NCI-H187 (cell line): Measurements from ENCODE around the gene AGAP3.
"Not testable (repeated sequence)": the region's sequence is repeated elsewhere in the genome, so short reads cannot be mapped to it uniquely, and the experiment has no call there.

ENCODE experiments used
- DNase-seq, 2 experiments: peaks; one replicate each; lab custom pipeline; 2025; lab: John Stamatoyannopoulos, UW

Gene AGAP3

DNA sequence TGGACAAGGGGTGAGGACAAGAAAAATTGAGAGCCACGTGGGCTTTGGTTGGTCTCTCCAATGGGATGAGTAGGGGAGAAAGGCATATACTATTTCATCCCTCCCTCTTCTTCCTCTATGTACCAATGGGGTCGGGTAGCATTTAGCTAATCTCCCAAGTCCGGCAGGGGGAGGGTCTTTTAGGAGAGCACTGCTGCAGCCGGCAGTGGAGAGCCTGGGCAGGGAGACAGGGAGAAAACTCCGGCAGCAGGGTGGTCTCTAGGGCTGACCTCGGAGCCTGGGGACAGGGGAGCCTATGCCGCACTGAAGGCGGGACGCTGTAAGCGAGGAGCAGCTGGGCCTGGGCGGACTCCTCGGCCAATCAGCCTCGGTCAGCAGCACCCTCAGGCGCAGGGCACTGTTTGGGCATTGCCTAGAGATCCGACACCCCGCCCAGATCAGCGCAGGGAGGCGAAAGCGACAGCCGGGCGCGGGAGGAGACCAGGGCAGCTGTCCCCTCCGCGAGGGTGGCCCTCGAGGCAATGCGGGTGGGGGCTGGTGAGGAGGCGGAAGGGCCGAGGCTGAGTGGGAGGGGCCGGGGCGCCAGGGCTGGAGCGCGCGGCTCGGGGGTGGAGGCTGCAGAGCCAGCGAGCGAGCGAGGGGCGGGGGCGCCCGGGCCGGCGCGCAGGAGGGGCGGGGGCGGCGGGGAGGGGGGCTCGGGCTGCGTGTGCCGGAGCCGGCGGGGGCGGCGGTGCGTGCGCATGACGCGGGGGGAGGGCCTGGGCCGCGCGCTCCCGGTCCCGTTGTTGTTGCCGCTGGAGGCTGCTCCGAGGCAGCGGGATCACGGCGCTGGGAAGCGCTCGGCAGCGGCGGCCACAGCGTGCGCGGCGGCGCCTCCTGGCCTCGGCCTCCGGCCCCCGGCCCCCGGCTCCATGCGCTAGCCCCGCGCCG is at the start of gene AGAP3:
Gene AGAP3 (plus strand): TSS at position 785 of the 930 bp plus-strand sequence. CDS start 267 bp downstream, outside the sequence.
- peak; percentile 44 to 81 for DNase-seq

DNA sequence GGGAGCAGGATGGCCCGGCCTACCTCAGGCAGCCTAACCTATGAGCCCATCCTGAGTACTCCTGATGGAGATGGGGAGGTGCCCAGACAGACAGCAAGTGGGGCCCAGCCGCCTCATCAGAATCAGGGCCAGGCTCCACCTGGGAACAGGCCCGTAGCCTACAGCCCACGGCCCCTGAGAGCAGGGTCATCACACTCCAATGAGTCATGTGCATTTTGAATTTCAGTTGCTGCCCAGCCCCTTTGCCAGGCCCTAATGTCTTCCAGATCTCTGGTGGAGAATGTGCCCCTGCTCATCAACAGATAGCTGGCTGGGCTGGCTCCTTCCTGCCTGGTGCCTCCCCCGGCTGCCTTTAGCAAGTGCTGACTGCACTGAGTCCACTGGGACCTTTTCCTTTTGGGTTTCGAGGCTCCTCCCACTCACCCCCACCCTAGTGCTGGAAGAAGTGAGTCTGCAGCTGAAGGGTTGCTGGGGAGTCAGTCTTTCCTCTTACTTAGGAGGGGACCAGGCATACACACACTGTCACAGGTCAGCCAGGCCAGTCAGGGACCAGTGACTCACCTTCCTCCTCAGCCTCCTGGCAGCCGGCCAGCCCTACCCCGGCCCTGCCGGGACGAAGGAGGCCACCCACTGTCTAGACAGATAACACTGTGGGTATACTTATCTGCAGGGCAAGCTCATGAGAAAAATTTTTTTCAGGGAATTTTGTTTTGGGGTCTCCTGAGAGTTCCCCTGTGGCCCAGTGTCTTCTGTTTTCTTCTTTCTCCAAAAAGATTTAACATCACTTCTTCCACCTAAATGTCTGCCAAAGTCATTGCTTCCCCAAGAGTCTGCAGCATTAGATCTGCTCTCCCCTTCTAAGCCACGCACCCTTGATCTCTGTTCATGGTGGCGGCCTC is 47.1 kb upstream of the AGAP3 start:
- no peak for DNase-seq

DNA sequence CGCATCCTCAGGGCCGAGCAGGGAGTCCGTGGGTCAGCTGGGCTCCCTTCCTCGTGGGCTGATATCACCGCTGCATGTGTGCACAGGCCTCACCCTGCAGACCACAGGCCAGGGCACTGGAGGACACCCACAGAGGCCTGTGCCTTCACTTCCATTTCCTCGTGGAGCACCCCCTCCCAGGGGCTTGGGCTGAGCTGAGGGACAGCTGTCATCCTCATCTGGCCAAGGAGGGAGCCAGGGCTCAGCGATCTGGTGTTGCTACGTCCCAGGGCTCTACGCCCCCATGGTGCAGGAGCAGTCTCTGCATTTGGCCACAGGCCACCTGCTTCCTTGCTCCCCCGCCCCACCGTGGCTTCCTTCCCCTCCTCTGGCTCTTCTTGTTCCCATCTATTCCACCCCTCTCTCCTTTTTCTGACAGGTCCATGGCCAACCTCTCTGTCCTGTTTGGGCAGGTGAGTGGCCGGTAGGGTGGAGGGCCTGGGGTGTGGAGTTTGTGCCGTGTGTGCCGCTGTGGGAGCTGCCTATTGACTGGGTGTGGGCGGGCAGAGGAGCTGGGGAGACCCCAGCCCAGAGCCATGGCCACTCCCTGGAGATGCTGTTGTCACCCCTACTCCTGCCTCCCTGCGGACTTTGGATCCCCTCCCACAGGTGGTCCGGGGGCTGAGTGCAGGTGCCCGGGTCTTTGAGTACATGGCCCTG is 46.3 kb upstream of the AGAP3 start:
- DNase-seq, result no peak

DNA sequence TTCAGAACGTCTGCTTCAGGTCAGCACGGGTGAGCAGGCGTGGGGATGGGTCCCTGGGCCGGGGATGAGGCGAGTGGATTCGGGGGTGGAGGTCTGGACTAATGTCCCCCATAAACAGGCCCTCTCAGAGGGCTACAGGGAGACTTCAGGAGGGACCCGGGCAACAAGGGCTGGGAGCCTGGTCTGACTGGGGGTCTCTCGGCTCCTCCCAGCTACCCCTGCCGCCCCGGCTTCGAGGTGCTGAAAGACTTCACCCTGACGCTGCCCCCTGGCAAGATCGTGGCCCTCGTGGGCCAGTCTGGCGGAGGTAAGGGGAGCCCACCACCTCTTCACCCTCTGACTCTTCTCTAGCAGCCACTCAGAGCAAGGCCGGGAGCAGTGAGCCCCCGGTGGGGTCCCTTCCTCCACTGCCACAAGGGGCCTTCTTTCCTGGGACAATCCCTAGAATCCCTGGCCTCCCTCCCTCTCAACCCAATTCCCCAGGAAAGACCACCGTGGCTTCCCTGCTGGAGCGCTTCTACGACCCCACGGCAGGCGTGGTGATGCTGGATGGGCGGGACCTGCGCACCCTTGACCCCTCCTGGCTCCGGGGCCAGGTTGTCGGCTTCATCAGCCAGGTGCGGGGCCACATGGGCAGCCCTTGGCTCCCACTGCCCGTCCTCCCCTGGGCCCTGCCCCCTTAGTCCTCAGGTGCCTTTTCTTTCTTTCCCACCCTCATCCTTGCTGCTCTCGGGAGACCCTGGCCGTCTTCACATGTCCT is 45.5 kb upstream of the AGAP3 start:
- no peak for DNase-seq

DNA sequence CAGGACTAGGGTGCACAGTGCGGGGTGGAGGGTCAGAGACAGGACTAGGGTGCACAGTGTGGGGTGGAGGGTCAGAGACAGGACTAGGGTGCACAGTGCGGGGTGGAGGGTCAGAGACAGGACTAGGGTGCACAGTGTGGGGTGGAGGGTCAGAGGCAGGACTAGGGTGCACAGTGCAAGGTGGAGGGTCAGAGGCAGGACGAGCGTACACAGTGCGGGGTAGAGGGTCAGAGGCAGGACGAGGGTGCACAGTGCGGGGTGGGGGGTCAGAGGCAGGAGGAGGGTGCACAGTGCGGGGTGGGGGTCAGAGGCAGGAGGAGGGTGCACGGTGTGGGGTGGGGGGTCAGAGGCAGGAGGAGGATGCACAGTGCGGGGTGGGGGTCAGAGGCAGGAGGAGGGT is 42.8 kb upstream of the AGAP3 start:
- DNase-seq, result not testable (repeated sequence)

DNA sequence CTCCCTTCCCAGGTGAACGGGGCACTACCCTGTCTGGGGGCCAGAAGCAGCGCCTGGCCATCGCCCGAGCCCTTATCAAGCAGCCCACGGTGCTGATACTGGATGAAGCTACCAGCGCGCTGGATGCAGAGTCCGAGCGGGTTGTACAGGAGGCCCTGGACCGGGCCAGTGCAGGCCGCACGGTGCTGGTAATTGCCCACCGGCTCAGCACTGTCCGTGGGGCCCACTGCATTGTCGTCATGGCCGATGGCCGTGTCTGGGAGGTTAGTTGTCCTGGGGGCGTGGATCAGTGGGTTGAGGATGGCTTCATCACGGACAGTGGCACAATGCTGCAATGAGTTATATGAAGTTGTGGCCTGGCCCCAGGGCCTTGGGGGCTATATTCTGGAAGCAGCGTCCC is 42.3 kb upstream of the AGAP3 start:
- DNase-seq, result no peak

DNA sequence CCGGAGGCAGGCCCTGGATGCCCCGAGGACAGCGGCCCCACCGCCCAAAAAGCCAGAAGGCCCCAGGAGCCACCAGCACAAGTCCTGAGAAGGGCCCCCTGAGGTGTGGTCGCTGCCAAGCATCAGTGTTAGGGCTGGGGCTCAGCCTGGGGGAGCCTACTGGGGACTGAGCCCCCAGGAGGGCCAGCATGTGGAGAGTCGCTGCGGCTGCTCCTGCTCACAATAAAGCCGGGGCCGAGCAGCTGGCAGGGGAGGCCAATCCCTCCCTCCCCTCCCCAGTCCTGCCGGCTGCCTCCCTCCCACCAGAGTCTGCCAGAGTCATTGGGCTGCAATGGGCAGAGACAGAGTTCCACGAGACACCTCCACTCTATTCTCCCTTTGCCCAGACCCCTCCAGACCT is 41.0 kb upstream of the AGAP3 start:
- DNase-seq, result no peak

DNA sequence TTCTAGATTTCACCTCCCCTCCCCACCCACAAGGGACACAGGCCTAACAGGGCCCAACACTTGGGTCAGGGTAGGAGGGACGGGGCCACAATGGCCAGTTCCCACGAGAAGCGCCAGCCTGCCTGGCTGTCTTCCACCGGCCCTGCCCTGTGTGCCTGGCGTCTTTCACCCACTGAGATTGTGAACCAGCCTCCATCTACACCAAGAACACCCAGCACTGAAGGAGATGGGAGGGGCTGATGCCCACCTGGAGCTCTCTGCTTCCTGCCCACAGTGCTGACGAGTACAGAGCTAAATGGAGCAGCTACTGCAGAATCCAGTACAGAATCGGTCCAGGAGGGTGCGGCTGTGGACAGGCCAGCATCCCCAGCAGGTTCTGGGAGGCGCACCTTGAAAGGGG is 40.3 kb upstream of the AGAP3 start:
- DNase-seq, result no peak

DNA sequence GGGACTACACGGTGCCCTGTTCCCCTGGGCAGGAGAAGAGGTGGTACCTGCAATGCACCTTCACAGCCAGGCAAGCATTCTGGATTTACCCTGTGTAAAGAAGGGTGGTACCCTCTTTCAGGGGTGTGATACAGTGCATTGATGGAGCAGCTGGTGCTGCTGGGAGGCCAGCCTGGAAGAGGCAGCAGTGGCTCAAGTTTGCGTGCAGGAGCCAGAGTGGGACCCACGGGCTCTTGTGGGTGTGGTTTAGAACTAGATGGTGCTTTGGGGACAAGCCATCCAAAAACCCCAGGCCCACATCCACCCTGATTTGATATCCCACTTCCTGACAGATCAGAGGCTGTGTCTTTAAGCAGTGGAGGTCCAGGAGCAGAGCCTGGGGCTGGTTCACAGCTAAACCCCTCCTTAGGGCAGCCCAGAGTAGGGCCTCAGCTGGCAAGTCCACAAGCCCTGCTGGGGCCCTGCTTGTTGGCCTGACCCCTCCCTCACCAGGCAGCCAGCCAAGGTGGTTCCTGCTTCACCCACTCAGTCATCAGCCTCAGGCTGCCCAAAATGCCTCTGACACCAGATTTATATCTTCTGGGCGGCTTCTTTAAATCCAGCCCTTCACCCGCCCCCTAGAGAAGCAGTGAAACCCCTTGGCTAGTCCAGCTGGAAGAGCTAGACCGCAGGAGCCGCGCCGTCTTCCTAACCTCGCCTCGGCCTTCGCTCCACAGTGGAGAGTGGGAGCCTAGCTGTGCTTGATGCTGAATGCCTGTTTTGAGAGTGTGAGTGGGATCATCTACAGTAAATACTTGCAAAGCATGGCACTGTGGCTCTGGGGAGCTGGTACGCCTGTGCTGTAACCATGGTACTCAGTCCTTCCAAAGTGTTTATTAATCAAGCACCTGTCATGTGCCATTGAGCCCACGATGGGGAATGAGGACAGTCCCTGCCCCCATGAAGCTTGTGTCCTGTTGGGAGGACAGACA is 39.4 kb upstream of the AGAP3 start:
- no peak for DNase-seq

DNA sequence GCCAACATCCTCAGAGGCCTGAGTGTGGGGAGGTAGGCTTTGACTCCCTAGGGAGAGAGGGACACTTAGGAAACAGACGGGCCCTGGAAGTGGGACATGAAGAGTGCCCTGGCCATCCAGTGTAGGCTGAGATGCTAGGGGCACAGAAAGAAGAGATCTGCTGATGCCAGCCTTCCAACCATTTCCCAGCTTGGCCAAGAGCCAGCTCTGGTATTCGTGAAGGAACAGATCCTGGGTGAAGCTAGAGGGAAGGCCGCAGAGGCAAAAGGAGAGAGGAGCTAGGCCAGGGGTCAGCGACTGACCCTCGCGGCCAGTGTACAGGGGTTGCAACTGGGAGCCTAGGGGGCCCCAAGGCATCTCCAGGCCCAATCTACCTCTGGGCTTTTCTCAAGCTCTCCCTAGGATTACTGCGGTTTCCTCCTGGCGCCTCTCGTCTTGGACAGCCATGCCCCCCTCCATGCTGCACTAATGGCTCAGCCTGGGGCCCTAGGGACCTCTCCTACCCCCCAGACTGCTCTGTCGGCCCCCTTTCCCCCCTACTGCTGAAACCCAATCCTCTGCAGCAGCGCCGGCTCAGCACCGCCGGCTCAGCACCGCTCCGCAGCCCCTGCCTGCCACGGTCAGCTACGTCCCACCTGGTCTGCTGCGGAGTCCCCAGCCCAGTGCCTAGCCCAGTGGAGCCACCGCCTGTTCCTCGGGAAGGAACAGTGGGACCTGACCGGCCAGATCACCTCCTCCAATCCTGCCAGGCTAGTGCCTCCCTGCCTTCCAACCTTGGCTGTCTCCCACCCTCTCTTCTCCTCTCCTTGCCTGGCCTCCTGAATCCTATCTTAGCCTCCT is 38.1 kb upstream of the AGAP3 start, which contains the start of gene ASIC3:
Gene ASIC3 (plus strand): TSS at position 556 of the 840 bp plus-strand sequence. CDS start 355 bp downstream, outside the sequence.
- no peak for DNase-seq

DNA sequence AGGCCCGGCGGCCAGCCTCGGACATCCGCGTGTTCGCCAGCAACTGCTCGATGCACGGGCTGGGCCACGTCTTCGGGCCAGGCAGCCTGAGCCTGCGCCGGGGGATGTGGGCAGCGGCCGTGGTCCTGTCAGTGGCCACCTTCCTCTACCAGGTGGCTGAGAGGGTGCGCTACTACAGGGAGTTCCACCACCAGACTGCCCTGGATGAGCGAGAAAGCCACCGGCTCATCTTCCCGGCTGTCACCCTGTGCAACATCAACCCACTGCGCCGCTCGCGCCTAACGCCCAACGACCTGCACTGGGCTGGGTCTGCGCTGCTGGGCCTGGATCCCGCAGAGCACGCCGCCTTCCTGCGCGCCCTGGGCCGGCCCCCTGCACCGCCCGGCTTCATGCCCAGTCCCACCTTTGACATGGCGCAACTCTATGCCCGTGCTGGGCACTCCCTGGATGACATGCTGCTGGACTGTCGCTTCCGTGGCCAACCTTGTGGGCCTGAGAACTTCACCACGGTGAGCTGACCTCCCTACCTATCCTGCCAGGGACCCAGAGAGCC is 37.3 kb upstream of the AGAP3 start:
- no peak for DNase-seq

DNA sequence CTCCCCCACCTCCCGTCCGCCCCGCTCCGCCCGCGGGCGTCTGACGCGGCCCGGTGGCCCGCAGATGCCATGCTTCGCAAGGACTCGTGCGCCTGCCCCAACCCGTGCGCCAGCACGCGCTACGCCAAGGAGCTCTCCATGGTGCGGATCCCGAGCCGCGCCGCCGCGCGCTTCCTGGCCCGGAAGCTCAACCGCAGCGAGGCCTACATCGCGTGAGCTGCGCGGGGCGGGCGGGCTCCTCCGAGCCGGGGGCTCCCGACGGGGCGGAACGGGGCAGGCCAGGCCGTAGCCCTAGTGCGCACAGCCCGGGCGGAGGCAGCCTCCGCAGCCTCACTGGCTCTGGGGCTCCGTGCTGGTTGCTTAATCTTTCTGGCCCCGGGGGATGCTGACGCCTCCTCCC is 35.2 kb upstream of the AGAP3 start:
- no peak for DNase-seq

DNA sequence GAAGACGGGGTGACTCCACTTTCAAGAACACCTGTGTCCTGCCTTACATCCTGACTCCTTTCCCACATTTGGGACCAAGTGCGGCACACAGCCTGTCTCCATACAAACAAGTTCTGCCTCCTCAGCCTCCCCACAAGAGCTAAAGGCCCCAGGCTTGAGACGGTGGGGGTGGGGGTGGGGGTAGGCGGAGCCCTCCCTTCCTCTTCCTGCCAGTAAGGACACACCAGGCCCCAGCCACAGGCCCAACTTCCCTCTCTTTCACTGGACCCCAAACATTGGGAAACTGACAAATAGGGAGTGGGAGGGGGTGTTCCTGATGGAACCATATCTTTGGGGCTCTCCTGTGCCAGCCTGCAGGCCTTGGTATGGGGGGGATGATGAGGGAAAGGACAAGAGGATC is 33.2 kb upstream of the AGAP3 start:
- DNase-seq, result no peak

DNA sequence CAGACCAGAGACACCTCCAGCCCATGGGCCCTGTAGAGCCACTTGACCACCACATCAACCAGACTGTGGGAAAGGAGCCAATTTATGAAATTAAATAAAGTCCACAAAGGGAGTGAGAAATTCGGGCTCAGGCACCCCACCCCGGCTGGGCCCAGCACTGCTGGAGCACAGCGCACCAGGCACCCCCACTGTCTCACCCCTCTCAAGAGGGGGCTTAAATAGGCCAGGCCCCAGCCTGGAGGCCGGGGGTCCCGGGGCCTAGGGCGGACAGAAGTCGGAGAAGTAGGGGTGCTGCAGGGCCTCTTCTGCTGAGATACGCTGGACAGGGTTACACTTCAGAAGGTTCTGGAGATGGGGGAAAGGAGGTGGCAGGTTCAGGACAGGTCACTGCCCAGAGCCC is 32.5 kb upstream of the AGAP3 start:
- DNase-seq, result no peak

DNA sequence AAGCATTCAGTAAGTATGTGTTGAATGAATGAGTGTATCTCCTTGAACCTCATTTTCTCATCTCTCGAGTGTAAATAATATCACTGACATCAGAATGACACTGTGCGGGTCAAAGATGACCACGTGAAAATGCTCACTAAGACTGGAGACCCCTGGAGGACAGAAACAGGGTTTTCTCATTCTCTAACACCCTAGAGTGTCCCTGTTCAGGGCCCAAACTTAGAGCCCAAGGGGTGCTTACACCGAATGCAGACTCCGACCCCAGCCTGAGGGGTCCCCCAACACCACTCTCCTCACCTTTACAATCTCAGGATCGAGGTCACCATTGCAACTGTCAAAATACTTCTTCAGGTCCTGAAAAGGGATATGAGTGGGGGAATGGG is 30.0 kb upstream of the AGAP3 start:
- DNase-seq, result no peak

DNA sequence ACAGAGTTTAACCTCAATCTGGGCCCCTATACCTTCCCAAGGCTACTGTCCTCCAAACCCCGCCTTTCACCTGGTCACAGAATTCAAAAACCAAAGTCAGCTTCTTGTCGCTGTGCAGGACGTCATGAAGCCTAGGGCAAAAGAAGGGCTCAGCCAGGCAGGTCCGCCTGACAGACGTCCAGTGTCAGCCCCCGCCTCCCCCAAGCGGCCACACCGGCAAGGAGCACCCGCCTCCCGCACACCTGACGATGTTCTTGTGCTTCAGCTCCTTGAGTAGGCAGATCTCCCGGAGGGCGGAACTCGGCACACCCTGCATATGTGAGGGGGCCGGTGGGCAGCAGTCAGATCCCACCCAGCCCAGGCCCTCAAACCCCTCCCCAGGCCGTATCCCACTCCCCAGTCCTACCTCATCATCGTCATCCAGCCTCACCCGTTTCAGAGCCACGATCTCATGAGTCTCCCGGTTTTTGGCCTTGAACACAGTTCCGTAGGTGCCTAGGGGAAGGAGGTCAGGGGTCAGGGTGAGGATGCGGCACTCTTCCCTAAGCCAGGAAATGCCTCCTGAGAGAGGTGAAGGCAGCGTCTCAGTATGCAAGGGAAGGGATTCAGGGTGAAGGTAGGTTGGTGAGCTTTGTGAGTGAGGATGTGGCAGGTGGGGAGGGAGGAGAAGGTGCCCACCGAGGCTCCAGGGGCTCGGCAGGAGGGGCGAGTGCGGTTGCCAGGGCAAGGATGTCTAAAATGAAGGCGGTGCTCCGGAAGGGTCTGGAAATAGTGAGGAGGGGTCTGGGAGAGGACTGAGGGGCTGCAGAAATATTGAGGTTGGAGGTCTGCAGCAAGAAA is 29.4 kb upstream of the AGAP3 start:
- DNase-seq, result no peak

DNA sequence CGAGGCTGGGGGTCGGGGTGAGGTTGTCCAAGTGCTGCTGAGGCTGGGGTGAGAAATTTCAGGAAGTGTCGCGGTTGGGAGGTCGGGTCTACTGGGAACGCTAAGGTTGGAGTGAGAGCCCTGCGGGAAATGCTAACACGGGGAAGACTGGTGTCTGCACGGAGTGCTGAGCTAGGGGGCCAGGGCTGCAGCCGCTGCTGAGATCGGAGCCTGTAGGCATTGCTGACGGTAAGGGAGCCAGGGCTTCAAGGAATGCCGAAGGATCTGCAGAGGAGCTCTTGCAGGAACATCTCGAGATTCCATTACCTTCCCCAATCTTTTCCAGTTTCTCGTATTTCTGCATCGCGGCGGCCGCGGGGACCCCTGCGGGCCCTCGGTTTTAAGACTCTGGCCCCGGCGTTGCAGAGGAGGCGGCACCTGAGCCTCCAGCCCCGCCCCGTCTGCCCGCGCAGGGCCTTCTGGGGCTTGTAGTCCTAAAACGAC is 28.7 kb upstream of the AGAP3 start, which contains the start of gene CDK5:
Gene CDK5 (minus strand): TSS at position 392 of the 483 bp plus-strand sequence. CDS start 49 bp downstream, at position 343.
- DNase-seq, result no peak
